EL (cell line): ENCODE results near the gene CCL17.
A peak's percentile ranks its signal among the peaks of the same experiment; 100 is the strongest.
"Not testable (repeated sequence)": the region's sequence is repeated elsewhere in the genome, so short reads cannot be mapped to it uniquely, and the experiment has no call there.

ENCODE experiments used
- DNase-seq: peaks from one replicate; pipeline ENCODE4 v3.0.0-alpha.2; 2016

The CCL17 gene

DNA sequence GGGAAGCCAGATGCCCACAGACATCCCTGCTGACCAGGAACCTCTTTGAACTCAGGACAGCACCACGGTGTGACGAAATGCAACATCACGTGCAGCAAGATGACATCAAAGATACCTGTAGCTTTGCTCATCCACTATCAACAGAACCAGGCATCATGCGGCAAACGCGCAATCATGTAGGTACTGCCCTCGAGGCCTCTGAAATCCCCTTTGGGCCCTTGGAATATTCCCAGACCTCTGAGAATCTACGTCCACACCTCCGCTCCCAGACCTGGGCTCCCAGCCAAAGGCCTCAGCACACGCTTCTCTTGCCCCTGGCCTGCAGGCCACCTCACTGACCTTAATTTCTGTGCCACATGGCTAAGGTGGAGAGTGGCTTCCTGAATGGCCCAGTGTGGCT is 25.0 kb upstream of the CCL17 start:
- no peak for DNase-seq

DNA sequence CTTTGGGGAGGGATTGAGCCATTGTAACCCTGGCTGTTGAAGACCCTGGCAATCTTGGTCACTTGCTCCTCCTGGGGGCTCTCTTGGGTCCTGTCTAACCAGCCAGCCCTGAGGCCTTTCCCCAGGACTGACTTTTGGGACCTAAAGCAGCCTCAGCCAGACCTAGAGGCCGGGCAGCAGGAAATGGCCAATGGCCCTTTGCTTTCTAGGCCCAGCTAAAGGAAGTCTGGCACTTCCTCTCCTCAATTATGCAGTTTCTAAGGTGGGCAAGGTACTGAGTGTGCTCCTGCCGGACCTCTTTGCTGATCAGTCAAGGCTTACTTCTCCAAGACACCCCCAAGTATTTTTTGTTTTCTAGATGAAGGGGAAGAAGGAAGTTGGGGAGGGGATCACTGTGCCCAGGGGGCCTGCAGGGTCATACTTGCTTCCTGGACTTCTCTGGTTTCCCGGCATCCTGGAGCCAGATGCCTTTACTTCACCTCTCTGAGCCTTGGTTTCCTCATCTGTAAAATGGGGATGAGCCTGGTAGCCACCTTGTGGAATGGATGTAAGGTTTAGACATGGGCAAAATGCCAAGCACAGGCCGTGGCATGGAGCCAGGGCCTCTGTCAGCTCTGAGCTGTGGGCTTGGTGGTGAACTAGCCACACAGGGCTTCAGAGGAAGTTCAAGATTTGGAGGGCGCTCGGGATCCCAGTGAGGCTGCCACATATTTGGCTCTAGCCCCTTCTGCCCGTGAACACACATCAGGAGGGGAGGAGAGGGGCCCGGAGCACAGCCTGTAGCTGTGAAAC is 23.7 kb upstream of the CCL17 start:
- DNase-seq, result no peak

DNA sequence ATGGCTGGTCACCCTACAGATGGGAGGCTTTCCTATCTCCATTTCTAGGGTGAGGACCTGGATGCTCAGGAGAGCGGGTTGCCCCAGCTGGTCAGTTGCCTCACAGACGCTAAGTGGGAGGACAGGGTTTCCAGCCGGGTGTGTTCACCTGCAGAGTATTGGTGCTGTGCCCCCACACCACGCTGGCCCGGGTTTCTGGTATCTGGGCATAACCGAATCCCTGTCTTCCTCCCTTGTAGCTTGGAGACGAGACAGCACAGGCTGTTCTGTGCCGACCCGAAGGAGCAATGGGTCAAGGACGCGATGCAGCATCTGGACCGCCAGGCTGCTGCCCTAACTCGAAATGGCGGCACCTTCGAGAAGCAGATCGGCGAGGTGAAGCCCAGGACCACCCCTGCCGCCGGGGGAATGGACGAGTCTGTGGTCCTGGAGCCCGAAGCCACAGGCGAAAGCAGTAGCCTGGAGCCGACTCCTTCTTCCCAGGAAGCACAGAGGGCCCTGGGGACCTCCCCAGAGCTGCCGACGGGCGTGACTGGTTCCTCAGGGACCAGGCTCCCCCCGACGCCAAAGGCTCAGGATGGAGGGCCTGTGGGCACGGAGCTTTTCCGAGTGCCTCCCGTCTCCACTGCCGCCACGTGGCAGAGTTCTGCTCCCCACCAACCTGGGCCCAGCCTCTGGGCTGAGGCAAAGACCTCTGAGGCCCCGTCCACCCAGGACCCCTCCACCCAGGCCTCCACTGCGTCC is 22.6 kb upstream of the CCL17 start:
- no peak for DNase-seq

DNA sequence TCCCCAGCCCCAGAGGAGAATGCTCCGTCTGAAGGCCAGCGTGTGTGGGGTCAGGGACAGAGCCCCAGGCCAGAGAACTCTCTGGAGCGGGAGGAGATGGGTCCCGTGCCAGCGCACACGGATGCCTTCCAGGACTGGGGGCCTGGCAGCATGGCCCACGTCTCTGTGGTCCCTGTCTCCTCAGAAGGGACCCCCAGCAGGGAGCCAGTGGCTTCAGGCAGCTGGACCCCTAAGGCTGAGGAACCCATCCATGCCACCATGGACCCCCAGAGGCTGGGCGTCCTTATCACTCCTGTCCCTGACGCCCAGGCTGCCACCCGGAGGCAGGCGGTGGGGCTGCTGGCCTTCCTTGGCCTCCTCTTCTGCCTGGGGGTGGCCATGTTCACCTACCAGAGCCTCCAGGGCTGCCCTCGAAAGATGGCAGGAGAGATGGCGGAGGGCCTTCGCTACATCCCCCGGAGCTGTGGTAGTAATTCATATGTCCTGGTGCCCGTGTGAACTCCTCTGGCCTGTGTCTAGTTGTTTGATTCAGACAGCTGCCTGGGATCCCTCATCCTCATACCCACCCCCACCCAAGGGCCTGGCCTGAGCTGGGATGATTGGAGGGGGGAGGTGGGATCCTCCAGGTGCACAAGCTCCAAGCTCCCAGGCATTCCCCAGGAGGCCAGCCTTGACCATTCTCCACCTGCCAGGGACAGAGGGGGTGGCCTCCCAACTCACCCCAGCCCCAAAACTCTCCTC is 21.9 kb upstream of the CCL17 start:
- no peak for DNase-seq

DNA sequence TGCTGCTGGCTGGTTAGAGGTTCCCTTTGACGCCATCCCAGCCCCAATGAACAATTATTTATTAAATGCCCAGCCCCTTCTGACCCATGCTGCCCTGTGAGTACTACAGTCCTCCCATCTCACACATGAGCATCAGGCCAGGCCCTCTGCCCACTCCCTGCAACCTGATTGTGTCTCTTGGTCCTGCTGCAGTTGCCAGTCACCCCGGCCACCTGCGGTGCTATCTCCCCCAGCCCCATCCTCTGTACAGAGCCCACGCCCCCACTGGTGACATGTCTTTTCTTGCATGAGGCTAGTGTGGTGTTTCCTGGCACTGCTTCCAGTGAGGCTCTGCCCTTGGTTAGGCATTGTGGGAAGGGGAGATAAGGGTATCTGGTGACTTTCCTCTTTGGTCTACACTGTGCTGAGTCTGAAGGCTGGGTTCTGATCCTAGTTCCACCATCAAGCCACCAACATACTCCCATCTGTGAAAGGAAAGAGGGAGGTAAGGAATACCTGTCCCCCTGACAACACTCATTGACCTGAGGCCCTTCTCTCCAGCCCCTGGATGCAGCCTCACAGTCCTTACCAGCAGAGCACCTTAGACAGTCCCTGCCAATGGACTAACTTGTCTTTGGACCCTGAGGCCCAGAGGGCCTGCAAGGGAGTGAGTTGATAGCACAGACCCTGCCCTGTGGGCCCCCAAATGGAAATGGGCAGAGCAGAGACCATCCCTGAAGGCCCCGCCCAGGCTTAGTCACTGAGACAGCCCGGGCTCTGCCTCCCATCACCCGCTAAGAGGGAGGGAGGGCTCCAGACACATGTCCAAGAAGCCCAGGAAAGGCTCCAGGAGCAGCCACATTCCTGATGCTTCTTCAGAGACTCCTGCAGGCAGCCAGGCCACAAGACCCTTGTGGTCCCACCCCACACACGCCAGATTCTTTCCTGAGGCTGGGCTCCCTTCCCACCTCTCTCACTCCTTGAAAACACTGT is 21.0 kb upstream of the CCL17 start:
- DNase-seq, result peak; percentile 58

GRCh38 chr16:57384248-57385070 is 20.1 kb upstream of the CCL17 start:
- no peak for DNase-seq

DNA sequence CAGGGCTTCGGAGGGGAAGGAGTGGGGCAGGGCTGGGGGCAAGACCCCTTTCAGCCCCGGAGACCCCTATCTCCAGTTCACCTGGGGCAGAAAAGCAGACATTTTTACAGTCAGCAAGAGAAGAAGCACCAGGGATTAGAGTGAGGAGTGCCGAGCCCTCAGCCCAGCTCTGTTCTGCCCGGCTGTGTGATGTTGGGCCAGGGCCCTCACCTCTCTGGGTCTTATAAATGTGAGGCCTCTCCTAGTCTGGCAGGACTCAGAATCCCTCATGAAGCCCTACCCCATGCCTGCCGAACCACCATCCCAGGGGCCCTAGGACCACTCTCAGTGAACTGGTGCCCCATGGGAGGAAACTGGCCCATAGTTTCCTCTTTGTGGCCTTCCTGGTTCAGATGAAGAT is 19.5 kb upstream of the CCL17 start:
- no peak for DNase-seq

- DNase-seq, result no peak
Measured at GRCh38 chr16:57386381-57386951, 18.1 kb upstream of the CCL17 start.

- no peak for DNase-seq
Measured at GRCh38 chr16:57387598-57388354, 16.8 kb upstream of the CCL17 start.

DNA sequence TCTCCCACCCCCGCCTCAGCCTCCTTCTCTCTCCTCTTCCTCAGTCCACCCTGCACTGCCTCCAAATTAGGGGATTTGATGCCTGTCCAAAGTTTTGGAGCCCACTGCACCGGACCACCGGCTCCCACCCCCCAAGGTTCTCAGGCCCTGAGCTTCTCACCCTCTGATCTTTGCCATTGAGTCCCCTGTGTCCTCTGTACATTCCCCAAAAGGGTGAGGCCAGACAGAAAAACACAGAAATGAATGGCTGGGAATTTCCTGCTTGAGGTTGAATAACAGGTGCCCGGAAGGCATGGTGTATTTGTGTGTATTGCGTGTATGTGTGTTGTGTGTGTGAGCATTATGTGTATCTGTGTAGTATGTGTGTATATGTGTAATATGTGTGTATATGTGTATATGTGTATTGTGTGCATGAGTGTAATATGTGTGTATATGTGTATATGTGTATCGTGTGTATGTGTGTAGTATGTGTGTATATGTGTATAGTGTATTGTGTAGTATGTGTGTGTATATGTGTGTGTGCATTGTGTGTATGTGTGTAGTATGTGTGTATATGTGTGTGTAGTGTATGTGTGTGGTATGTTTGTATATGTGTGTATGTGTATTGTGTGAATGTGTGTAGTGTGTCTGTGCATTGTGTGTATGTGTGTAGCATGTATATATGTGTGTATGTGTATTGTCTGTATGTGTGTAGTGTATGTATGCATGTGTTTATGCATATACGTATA is 16.0 kb upstream of the CCL17 start:
- no peak for DNase-seq

GRCh38 chr16:57389087-57389468 is 15.5 kb upstream of the CCL17 start:
- DNase-seq, result no peak

DNA sequence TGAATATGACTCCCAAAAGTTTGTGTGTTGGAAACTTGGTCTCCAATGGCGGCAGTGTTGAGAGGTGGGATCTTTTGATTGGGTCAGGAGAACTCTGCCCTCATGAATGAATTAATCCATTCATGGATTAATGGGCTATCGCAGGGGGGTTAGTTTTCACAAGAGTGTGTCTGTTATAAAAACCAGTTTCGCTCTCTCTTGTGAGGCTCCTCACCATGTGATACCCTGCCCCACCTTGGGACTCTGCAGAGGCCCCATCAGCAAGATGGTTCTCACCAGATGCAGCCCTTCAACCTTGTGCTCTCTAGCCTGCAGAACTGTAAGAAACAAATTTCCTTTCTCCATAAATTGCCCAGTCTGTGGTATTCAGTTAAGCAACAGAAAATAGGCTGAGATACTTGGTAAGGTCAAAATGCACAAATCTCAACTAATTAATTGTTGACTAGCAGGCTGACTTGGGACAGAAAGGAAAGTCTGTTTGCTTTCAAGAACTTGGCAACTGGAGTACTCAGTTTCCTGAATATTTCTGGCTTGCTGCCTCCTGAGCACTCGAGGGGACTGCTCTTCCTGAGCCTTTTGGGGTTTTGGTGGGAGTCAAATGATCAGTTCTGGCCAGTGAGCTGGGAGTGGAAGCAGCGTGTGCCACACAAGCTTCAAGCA is 13.8 kb upstream of the CCL17 start:
- DNase-seq, result no peak

- no peak for DNase-seq
Measured at GRCh38 chr16:57391300-57391699, 13.3 kb upstream of the CCL17 start.

DNA sequence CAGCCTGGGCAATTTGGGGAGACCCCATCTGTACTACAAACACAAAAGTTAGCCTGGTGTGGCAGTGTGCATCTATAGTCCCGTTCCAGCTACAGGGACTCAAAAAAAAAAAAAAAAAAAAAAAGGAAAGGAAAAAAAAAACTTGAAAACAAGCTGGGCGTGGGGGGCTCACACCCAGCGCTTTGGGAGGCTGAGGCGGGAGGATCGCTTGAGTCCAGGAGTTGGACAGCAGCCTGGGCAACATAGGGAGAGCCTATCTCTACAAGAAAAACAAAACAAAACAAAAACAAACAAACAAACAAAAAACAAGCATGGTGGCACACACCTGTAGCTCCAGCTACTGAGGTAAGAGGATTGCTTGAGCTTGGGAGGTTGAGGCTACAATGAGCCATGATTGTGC is 12.9 kb upstream of the CCL17 start:
- DNase-seq, result no peak

DNA sequence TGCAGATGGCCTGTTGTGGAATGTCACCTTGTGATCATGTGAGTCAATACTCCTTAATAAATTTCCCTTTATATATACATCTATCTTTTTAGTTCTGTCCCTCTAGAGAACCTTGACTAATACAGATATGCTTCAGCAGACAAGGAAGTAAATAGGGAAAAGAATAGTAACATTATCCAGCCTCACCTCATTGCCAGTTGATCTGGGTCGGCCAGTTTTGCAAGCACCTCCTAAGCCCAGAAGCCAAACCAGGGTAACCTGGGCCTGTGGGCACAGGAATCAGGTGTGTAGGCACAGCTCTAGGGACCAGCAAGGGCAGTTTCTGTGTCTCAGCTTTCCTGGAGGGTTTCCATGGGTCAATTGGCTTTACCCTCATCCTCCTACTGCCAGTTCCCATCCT is 11.9 kb upstream of the CCL17 start:
- no peak for DNase-seq

- no peak for DNase-seq
Measured at GRCh38 chr16:57394444-57394843, 10.1 kb upstream of the CCL17 start.

- DNase-seq, result no peak
Measured at GRCh38 chr16:57395026-57395425, 9.5 kb upstream of the CCL17 start.

DNA sequence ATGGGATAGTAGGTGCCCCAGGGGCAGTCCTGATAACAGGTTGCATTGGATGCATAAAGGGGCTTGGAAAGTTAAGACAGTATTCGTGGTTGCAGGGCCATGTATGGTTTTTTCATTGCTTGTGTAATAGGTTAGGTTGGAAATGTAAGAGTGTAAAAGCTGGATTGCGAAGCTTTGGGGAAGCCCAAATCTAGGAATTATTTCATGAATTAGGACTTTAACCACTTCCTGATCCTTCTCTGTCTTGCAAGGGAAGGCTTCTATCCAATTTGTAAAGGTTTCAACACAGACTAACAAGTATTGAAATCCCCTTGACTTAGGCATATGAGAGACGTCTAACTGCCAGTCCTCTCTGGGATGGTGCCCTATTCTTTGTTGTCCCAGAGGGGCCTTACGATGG is 7.8 kb upstream of the CCL17 start:
- no peak for DNase-seq

DNA sequence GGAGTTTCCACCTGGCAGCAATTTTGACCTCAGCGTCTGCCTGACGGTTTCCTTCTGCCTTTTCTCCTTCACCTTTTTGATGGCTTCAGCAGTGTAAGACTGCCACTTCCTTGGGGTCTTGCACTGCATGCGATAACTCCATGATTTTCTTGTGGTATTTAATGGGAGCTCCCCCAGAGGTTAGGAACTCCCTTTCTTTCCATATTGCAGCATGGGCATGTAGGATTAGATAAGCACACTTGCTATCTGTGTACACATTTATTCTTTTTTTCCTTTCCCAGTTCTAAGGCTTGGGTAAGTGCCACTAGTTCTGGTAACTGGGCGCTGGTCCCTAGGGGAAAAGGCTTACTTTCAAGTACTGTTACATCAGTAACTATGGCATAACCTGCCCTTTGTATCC is 7.1 kb upstream of the CCL17 start:
- not testable (repeated sequence) for DNase-seq
